Peyer's patch (tissue), 4 donors: ENCODE data around the gene TTLL10. TPM values are rescaled to one million over a fixed set of nuclear protein-coding genes. Genes with fewer than 3 reads are reported as not detected.

Experiments used
- DNase-seq, 3 donors: peaks; one replicate each; pipeline ENCODE4 v3.0.0-alpha.2; 2017 to 2019
- H3K27ac ChIP-seq, 4 donors: fragments of 200-600 bp; sonication (generic); one replicate each; pipeline ENCODE4 v1.5.1; 2016 to 2019
- H3K27me3 ChIP-seq, 2 donors: fragments of 200-600 bp; sonication (generic); one replicate each; pipeline ENCODE4 v1.5.1; 2019
- H3K36me3 ChIP-seq, 3 donors: fragments of 200-600 bp; sonication (generic); one replicate each; pipeline ENCODE4 v1.5.1; 2016 to 2019
- H3K4me1 ChIP-seq, 4 donors: fragments of 200-600 bp; sonication (generic); one replicate each; pipeline ENCODE4 v1.5.1; 2016 to 2019
- H3K4me3 ChIP-seq, 4 donors: fragments of 200-600 bp; sonication (generic); 1 replicate in 3 of 4; 2 replicates in 1 of 4; pipeline ENCODE4 v1.5.1; 2016 to 2019; ENCODE audit warnings: mild to moderate bottlenecking in 1 of 4
- H3K9me3 ChIP-seq, 4 donors: fragments of 200-600 bp; sonication (generic); one replicate each; pipeline ENCODE4 v1.5.1; 2016 to 2019; ENCODE audit warnings: mild to moderate bottlenecking in 1 of 4
- CTCF ChIP-seq, 6 experiments: fragments of 450-650 bp in 4 of 6; fragments of 200-600 bp in 2 of 6; sonication (generic) in 1 of 6; IDR thresholded peaks; one replicate each; pipeline ENCODE4 v1.5.1; 2017 to 2019; ENCODE audit warnings: antibody characterized with exemption in 6 of 6, mild to moderate bottlenecking in 3 of 6, moderate library complexity in 1 of 6
- small RNA-seq, 2 donors: library from RNA; depleted of rRNA; stranded (forward); fragments of <200 nt; gene quantifications; one replicate each; pipeline ENCODE3, GENCODE V24; 2016
- total RNA-seq, 4 donors: library from RNA; depleted of rRNA; stranded (reverse); fragments of >200 nt; gene quantifications; one replicate each; pipeline ENCODE4 v1.1.0, GENCODE V29; 2016

The TTLL10 gene
- total RNA-seq, 4 donors from 2014 or later: 1.6 to 3.6 (median 1.8) TPM; not detected in 1

GRCh38 chr1:1247341-1247913 is 73.7 kb downstream of the TTLL10 start:
- no peak for DNase-seq
- no peaks in the 10 kb centered on the region for H3K9me3 ChIP-seq
- peaks cover 0 to 16% (median 10%) of the 10 kb centered on the region in 4 donors for H3K4me1 ChIP-seq
- H3K27me3 ChIP-seq: peaks cover 0 to 21% of the 10 kb centered on the region in 2 donors
- no peak overlapping the region for H3K27ac ChIP-seq
- H3K36me3 ChIP-seq: peaks cover 0 to 2% (median 0%) of the 10 kb centered on the region in 3 donors
- TF ChIP-seq CTCF (IDR thresholded peaks at IDR 0.05): no peak
- H3K4me3 ChIP-seq: no peak overlapping the region

Small RNA genes lying within 50 kb of the gene (small RNA-seq; reads per million reads assigned to genes)
- 7.1 to 86.5 reads per million in 2 donors for gene MIR200A
- gene MIR200B: 137 to 757 reads per million in 2 donors
- 3.9 to 54.0 reads per million in 2 donors for gene MIR429

Other genes with a start within 250 kb of the TTLL10 start
- 1 to 10 TPM; 1.1 to 5.0 (median 2.2) TPM for gene SAMD11, start 250.0 kb upstream of the TTLL10 start, total RNA-seq
- 10 to 100 TPM; 18.2 to 58.6 (median 39.9) TPM for gene NOC2L, start 214.6 kb upstream of the TTLL10 start, total RNA-seq
- 10 to 100 TPM; 14.9 to 17.0 (median 15.8) TPM for gene KLHL17, start 213.3 kb upstream of the TTLL10 start, total RNA-seq
- gene PLEKHN1, start 207.4 kb upstream of the TTLL10 start, total RNA-seq: under 1 TPM in 3 of 4 donors, not detected in 1; 0.40 to 0.83 (median 0.47) TPM
- gene PERM1, start 191.8 kb upstream of the TTLL10 start, total RNA-seq: under 1 TPM in 1 of 4 donors, not detected in 3; 0.35 TPM
- gene HES4, start 173.8 kb upstream of the TTLL10 start, total RNA-seq: 10 to 100 TPM in 2 of 4 donors, 1 to 10 TPM in 2; 3.9 to 12.4 (median 7.7) TPM
- 10 to 100 TPM; 17.0 to 91.6 (median 40.1) TPM for gene ISG15, start 160.4 kb upstream of the TTLL10 start, total RNA-seq
- gene AGRN, start 153.8 kb upstream of the TTLL10 start, total RNA-seq: 100 to 1,000 TPM in 1 of 4 donors, 10 to 100 TPM in 3; 33.0 to 103 (median 41.4) TPM
- 1 to 10 TPM in 1 of 4 donors, not detected in 3; 1.3 TPM for gene RNF223, start 99.6 kb upstream of the TTLL10 start, total RNA-seq
- gene C1orf159, start 57.8 kb upstream of the TTLL10 start, total RNA-seq: 10 to 100 TPM; 14.0 to 32.0 (median 22.7) TPM
- gene TNFRSF18, start 32.7 kb downstream of the TTLL10 start, total RNA-seq: 10 to 100 TPM in 1 of 4 donors, 1 to 10 TPM in 1, under 1 TPM in 1, not detected in 1; 0.70 to 38.0 (median 3.2) TPM
- 1 to 10 TPM in 3 of 4 donors, not detected in 1; 1.6 to 9.1 (median 2.8) TPM for gene TNFRSF4, start 40.3 kb downstream of the TTLL10 start, total RNA-seq
- 100 to 1,000 TPM in 3 of 4 donors, 10 to 100 TPM in 1; 88.3 to 280 (median 177) TPM for gene SDF4, start 58.1 kb downstream of the TTLL10 start, total RNA-seq
- gene B3GALT6, start 58.4 kb downstream of the TTLL10 start, total RNA-seq: 10 to 100 TPM in 2 of 4 donors, 1 to 10 TPM in 2; 9.1 to 13.4 (median 10.6) TPM
- 10 to 100 TPM in 3 of 4 donors, not detected in 1; 23.3 to 58.0 (median 44.2) TPM for gene C1QTNF12, start 72.8 kb downstream of the TTLL10 start, total RNA-seq
- 10 to 100 TPM; 25.6 to 64.2 (median 55.3) TPM for gene UBE2J2, start 100.0 kb downstream of the TTLL10 start, total RNA-seq
- 10 to 100 TPM in 3 of 4 donors, not detected in 1; 10.9 to 21.6 (median 16.9) TPM for gene SCNN1D, start 106.6 kb downstream of the TTLL10 start, total RNA-seq
- 100 to 1,000 TPM in 2 of 4 donors, 10 to 100 TPM in 2; 78.1 to 156 (median 110) TPM for gene ACAP3, start 134.1 kb downstream of the TTLL10 start, total RNA-seq
- gene PUSL1, start 134.7 kb downstream of the TTLL10 start, total RNA-seq: 10 to 100 TPM; 12.4 to 38.9 (median 24.4) TPM
- gene INTS11, start 150.8 kb downstream of the TTLL10 start, total RNA-seq: 100 to 1,000 TPM; 146 to 359 (median 273) TPM
- gene CPTP, start 150.9 kb downstream of the TTLL10 start, total RNA-seq: 10 to 100 TPM; 10.7 to 94.0 (median 84.6) TPM
- 1 to 10 TPM; 2.1 to 5.8 (median 3.0) TPM for gene TAS1R3, start 157.4 kb downstream of the TTLL10 start, total RNA-seq
- 100 to 1,000 TPM in 3 of 4 donors, 10 to 100 TPM in 1; 76.0 to 196 (median 164) TPM for gene DVL1, start 175.5 kb downstream of the TTLL10 start, total RNA-seq
- gene MXRA8, start 184.7 kb downstream of the TTLL10 start, total RNA-seq: 10 to 100 TPM; 11.7 to 56.1 (median 35.6) TPM
- gene AURKAIP1, start 201.3 kb downstream of the TTLL10 start, total RNA-seq: 100 to 1,000 TPM; 122 to 172 (median 134) TPM
- 1,000 to 10,000 TPM in 1 of 4 donors, 100 to 1,000 TPM in 3; 216 to 1,008 (median 423) TPM for gene CCNL2, start 225.5 kb downstream of the TTLL10 start, total RNA-seq
- 10 to 100 TPM; 58.2 to 94.1 (median 78.2) TPM for gene MRPL20, start 233.4 kb downstream of the TTLL10 start, total RNA-seq
- gene ANKRD65, start 247.4 kb downstream of the TTLL10 start, total RNA-seq: 10 to 100 TPM in 1 of 4 donors, 1 to 10 TPM in 2, under 1 TPM in 1; 0.54 to 11.6 (median 2.0) TPM